Measurements from ENCODE around the gene WDR86.

WDR86 gene

DNA sequence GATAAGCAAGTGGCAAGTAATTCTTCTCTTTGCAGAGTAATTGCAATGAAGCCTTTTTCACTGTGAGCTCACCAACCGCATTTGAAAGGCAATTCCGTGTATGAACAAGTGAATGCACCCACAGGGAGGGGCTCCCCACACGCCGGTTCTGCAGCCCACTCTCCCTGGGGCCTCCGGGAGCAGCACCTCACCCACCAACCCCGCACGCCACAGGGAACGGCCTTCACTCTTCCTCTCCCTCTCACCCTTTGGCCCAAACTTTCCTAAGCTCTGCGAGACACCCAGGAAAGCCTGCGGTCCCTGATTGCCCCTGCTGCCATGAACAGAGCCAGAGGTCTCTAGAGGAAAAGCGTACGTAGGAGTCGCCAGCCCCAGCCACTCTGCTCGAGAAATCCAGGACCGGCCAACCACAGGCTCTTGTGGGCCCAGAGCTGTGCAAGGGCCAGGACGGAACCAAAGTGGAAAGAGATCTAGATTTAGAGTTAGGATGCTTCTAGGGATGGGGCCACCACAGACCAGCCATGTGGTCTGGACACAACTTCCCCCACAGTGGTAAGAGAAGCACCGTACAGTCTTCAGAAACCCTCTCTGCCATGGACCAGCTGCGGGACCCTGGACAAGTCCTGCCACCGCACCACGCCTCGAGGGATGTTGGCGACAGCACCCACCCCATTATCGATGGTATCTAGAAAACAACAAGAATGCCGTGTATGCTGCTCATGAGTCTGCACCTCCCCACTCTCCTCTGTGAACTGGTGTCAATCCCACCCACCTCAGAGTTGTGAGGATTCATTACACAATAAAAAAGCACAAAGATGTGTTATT lies 3.6 kb downstream of the WDR86 start:
- Histone ChIP-seq H4K20me1 (ENCODE audit: insufficient read depth, low read length) (no peaks in the 10 kb centered on the region), H3K79me2 (ENCODE audit: low read length) (no peaks in the 10 kb centered on the region), H3F3A (ENCODE audit: insufficient read depth, low read length) (no peaks in the 10 kb centered on the region), H3K4me2 (ENCODE audit: low read depth, low read length) (no peak overlapping the region), H2AFZ (ENCODE audit: low read length) (no peak overlapping the region), H3K36me3 (replicated peaks; ENCODE audit: insufficient read depth, low read length) (no peaks in the 10 kb centered on the region), H3K4me1 (ENCODE audit: low read length) (no peaks in the 10 kb centered on the region), H3K9me3 (replicated peaks; ENCODE audit: insufficient read depth, low read length) (no peaks in the 10 kb centered on the region), H3K9ac (ENCODE audit: low read length) (no peak overlapping the region), H3K9me2 (replicated peaks; ENCODE audit: insufficient read depth, low read length) (no peaks in the 10 kb centered on the region), H3K27me3 (replicated peaks; ENCODE audit: insufficient read depth, low read length) (peaks cover 61% of the 10 kb centered on the region), H3K27ac (ENCODE audit: low read length) (no peak overlapping the region), H3K4me3 (ENCODE audit: low read length) (no peak overlapping the region)
- TF ChIP-seq CTCF (IDR thresholded peaks at IDR 0.05; ENCODE audit: low read length) (no peak), EZH2phosphoT487 (IDR thresholded peaks at IDR 0.05; ENCODE audit: low read length) (no peak), EZH2 (optimal IDR thresholded peaks at IDR 0.05; ENCODE audit: low read depth, low read length) (no peak)
- no peak for DNase-seq

GRCh38 chr7:151405588-151405987 lies 4.2 kb downstream of the WDR86 start:
- no peaks in the 10 kb centered on the region for H3K79me2 ChIP-seq (ENCODE audit: low read length)
- no peak for DNase-seq

DNA sequence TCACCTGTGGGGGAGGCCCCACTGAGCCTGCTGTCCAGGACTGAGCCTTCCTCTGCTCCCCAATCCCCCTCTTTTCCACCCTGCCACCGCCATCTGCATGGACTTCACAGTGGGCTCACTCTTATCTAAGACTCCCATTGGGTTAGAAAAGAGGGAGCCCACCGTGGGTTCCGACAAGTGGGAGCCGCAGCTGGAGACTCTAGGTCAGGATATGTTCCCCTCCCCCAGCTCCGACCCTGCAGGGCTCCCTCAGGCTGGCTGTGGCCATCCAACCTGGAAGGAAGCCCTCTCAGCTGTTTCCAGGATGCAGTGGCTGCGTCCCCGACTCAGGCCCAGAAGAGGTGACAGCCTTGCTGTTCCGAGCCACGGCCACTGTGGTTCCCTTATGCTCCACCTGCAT lies 4.8 kb downstream of the WDR86 start:
- Histone ChIP-seq H3K4me1 (ENCODE audit: low read length) (0 out of 2 replicates have a peak, but pooled peaks cover 2% of the 10 kb centered on the region), H3K9ac (ENCODE audit: low read length) (no peak overlapping the region), H3K27me3 (replicated peaks; ENCODE audit: insufficient read depth, low read length) (peaks cover 56% of the 10 kb centered on the region), H3F3A (ENCODE audit: insufficient read depth, low read length) (no peaks in the 10 kb centered on the region), H3K9me2 (replicated peaks; ENCODE audit: insufficient read depth, low read length) (no peaks in the 10 kb centered on the region), H3K36me3 (replicated peaks; ENCODE audit: insufficient read depth, low read length) (no peaks in the 10 kb centered on the region), H2AFZ (ENCODE audit: low read length) (no peak overlapping the region), H3K9me3 (replicated peaks; ENCODE audit: insufficient read depth, low read length) (no peaks in the 10 kb centered on the region), H3K4me3 (ENCODE audit: low read length) (no peak overlapping the region), H3K4me2 (ENCODE audit: low read depth, low read length) (no peak overlapping the region), H4K20me1 (ENCODE audit: insufficient read depth, low read length) (no peaks in the 10 kb centered on the region), H3K27ac (ENCODE audit: low read length) (no peak overlapping the region), H3K79me2 (ENCODE audit: low read length) (no peaks in the 10 kb centered on the region)
- TF ChIP-seq CTCF (IDR thresholded peaks at IDR 0.05; ENCODE audit: low read length) (no peak), EZH2 (optimal IDR thresholded peaks at IDR 0.05; ENCODE audit: low read depth, low read length) (no peak), EZH2phosphoT487 (IDR thresholded peaks at IDR 0.05; ENCODE audit: low read length) (no peak)
- DNase-seq, result no peak

More at GRCh38 chr7:151405588-151405987, 4.2 kb downstream of the WDR86 start:
- Histone ChIP-seq H3K27ac (ENCODE audit: low read length) (no peak overlapping the region), H3K36me3 (replicated peaks; ENCODE audit: insufficient read depth, low read length) (no peaks in the 10 kb centered on the region), H3K9me3 (replicated peaks; ENCODE audit: insufficient read depth, low read length) (no peaks in the 10 kb centered on the region), H3K4me1 (ENCODE audit: low read length) (no peaks in the 10 kb centered on the region), H3K9ac (ENCODE audit: low read length) (no peak overlapping the region), H2AFZ (ENCODE audit: low read length) (no peak overlapping the region), H3K4me2 (ENCODE audit: low read depth, low read length) (no peak overlapping the region), H3K9me2 (replicated peaks; ENCODE audit: insufficient read depth, low read length) (no peaks in the 10 kb centered on the region), H3K27me3 (replicated peaks; ENCODE audit: insufficient read depth, low read length) (peaks cover 59% of the 10 kb centered on the region), H4K20me1 (ENCODE audit: insufficient read depth, low read length) (no peaks in the 10 kb centered on the region), H3F3A (ENCODE audit: insufficient read depth, low read length) (no peaks in the 10 kb centered on the region), H3K4me3 (ENCODE audit: low read length) (no peak overlapping the region)
- no peak for TF ChIP-seq EZH2 (optimal IDR thresholded peaks at IDR 0.05; ENCODE audit: low read depth, low read length)
- TF ChIP-seq EZH2phosphoT487 (IDR thresholded peaks at IDR 0.05; ENCODE audit: low read length), result no peak
- no peak for TF ChIP-seq CTCF (IDR thresholded peaks at IDR 0.05; ENCODE audit: low read length)

All from MM.1S (cell line).